Neutrophil (primary cell): ENCODE data around the gene AFTPH.

Source experiments
- H3K27ac ChIP-seq: fragments of 200-600 bp; sonication (generic); 2 replicates; pipeline ENCODE4 v1.5.1; 2016; ENCODE audit warnings: mild to moderate bottlenecking, moderate library complexity
- H3K27me3 ChIP-seq: fragments of 200-600 bp; sonication (generic); 2 replicates; pipeline ENCODE4 v1.6.0; 2016; ENCODE audit warnings: mild to moderate bottlenecking
- H3K36me3 ChIP-seq: fragments of 200-600 bp; sonication (generic); 2 replicates; pipeline ENCODE4 v1.5.1; 2017
- H3K4me1 ChIP-seq, 2 experiments: fragments of 200-600 bp in 1 of 2; sonication (generic) in 1 of 2; 1 replicate in 1 of 2; 2 replicates in 1 of 2; pipeline versions ENCODE4 v1.5.1 to v1.6.1; 2013 to 2016; ENCODE audit warnings: low read depth in 1 of 2, low read length in 1 of 2, mild to moderate bottlenecking in 1 of 2, moderate library complexity in 1 of 2; ENCODE audit not compliant: control insufficient read depth in 1 of 2, insufficient read depth in 1 of 2
- H3K4me3 ChIP-seq, 2 experiments: fragments of 200-600 bp in 1 of 2; sonication (generic) in 1 of 2; 1 replicate in 1 of 2; 2 replicates in 1 of 2; pipeline ENCODE4 v1.5.1; 2013 to 2016; ENCODE audit warnings: low read depth in 1 of 2, low read length in 1 of 2, mild to moderate bottlenecking in 1 of 2, moderate library complexity in 1 of 2
- H3K9me3 ChIP-seq: fragments of 200-600 bp; sonication (generic); 2 replicates; pipeline ENCODE4 v1.5.1; 2016
- TF ChIP-seq, protein P1 (sequence below): fragments of 200-600 bp; sonication (generic); IDR thresholded peaks from 2 replicates; pipeline ENCODE4 v1.5.1; 2016; ENCODE audit warnings: antibody characterized with exemption

Gene AFTPH

DNA sequence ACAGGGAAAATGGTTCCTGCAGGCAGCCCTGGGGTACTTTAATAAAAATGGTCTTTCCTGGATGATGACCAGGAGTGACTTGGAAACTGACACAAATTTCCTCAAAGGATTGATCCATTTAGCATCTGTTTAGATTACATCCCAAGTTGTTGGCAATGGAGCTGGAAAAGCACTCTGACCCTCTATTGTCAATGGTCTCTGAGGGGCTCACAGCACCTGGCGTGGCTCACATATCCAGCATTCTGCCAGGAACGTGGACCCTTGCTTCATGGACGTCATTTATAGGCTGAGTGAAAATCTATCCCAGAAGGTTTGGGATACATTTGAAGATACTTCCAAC, 85.8 kb downstream of the AFTPH start:
- Histone ChIP-seq H3K27ac (peak overlapping the region; percentile 91), H3K9me3 (no peaks in the 10 kb centered on the region)

DNA sequence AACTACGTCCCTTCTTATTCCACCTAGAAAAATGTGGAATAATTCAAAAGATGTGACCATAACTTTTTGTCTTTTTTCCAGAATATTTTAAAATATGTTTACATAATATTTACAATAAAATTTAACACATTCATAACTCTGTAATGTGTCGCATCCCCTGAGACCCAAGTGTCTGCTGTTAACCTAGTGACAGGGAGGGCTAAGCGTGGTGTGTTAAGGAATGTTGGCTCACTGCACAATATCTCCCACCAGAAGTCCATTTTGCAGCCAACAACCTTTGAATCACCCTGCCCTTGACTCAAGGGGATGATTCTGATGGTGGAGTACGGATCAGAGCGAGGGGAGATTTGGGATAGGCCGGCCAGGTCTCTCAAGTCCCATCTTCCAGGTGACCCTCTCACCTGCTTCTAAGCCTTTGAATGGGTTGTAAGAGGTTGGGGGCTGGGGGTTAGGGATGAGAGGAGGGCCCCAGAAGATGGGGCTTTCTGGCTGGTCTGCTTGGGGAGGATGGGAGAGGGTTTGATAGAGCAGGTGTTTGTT, 86.3 kb downstream of the AFTPH start:
- TF ChIP-seq, protein P1, sequence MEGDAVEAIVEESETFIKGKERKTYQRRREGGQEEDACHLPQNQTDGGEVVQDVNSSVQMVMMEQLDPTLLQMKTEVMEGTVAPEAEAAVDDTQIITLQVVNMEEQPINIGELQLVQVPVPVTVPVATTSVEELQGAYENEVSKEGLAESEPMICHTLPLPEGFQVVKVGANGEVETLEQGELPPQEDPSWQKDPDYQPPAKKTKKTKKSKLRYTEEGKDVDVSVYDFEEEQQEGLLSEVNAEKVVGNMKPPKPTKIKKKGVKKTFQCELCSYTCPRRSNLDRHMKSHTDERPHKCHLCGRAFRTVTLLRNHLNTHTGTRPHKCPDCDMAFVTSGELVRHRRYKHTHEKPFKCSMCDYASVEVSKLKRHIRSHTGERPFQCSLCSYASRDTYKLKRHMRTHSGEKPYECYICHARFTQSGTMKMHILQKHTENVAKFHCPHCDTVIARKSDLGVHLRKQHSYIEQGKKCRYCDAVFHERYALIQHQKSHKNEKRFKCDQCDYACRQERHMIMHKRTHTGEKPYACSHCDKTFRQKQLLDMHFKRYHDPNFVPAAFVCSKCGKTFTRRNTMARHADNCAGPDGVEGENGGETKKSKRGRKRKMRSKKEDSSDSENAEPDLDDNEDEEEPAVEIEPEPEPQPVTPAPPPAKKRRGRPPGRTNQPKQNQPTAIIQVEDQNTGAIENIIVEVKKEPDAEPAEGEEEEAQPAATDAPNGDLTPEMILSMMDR, result no peak
- H3K27ac ChIP-seq, result no peak overlapping the region
- H3K4me1 ChIP-seq, result peaks cover 35% of the 10 kb centered on the region in 2 experiments
- no peaks in the 10 kb centered on the region for H3K27me3 ChIP-seq
- H3K9me3 ChIP-seq, result no peaks in the 10 kb centered on the region
- H3K4me3 ChIP-seq, result no peak overlapping the region
- H3K36me3 ChIP-seq, result no peaks in the 10 kb centered on the region

More for the DNA sequence above, 85.8 kb downstream of the AFTPH start:
- TF ChIP-seq, protein P1, result no peak
- Histone ChIP-seq H3K4me3 (peak overlapping the region; percentile 70 to 81), H3K36me3 (no peaks in the 10 kb centered on the region), H3K4me1 (peaks cover 35% of the 10 kb centered on the region in 2 experiments), H3K27me3 (no peaks in the 10 kb centered on the region)

DNA sequence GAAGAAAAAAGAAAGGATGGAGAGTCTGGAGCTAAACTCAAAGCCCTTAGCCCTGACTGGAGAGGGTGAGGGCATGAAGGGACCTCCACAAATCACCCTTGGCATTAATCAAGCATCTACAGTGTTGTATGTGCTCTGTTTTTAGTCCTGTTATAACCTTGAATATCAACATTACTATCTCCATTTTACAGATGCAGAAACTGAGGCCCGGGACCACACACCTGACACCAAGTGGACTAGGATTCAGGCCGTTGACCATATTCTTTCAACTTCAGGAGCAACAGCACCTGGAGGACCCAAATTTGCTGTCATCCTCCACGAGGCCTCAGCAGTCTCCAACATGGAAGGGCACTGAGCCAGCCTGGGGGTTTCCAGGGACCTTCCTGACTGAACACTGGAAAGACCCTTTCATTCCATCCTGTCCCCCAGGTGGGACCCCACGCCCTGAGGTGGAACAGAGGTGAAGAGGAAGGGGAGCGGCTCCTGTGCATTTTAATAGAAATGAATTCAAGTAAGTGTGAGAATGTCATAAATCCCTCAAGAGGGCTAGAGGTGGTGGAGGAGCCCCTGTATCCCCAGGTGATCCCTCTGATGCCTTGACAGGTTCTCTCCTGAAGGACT, 88.6 kb downstream of the AFTPH start:
- TF ChIP-seq, protein P1, result no peak
- H3K9me3 ChIP-seq, result no peaks in the 10 kb centered on the region
- H3K4me3 ChIP-seq, result no peak overlapping the region
- H3K4me1 ChIP-seq, result peaks cover 20 to 22% of the 10 kb centered on the region in 2 experiments
- H3K27me3 ChIP-seq, result no peaks in the 10 kb centered on the region
- H3K36me3 ChIP-seq, result no peaks in the 10 kb centered on the region
- no peak overlapping the region for H3K27ac ChIP-seq

DNA sequence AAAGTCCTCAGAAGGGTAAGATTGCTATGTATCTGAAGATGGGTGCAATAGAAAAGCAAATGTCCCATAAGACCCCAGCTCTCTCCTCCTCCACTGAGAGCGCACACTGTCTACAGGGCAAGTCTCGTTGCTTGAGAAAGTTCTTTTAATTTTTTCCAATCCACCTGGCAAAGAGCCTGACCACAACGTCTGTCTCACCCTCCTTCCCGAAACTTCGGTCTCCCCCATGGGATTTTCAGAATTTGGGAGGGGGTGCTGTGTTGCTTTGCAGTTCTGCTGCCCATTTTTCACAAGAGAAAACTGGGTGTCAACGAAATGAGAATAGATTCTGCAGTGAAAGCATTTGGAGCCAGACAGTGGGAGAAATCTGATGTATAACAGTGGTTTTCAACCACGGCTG, 89.1 kb downstream of the AFTPH start:
- TF ChIP-seq, protein P1, result no peak
- no peaks in the 10 kb centered on the region for H3K36me3 ChIP-seq
- H3K4me3 ChIP-seq, result no peak overlapping the region
- no peak overlapping the region for H3K27ac ChIP-seq
- H3K9me3 ChIP-seq, result no peaks in the 10 kb centered on the region
- H3K27me3 ChIP-seq, result no peaks in the 10 kb centered on the region
- H3K4me1 ChIP-seq, result peaks cover 15 to 16% of the 10 kb centered on the region in 2 experiments

DNA sequence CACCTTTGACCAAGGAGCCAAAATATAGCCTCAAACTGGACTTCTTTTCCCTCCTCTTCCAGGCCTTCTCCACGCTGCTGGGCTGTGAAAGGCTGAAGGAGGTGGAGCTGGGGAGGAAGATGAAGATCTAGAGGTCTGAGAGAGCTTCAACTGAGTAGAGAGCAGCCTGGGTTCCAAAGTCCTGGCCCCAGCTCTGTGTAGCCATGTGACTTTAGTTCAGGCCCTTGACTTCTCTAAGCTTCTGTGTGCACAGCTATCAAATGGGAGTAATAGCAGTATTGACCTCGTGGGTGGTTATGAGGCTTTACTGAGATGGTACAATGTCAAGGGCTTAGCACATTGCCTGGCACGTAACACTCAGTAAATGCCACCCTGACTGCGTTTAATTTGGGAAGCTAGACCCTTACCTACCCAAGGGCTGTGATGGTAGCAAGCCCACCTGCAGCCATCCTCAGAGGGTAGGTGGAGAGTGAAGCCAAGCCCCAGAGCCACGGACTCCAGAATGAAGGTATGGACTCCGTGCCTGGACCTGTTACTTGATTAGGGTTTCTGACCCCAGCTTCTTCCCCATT, 91.2 kb downstream of the AFTPH start:
- Histone ChIP-seq H3K27me3 (no peaks in the 10 kb centered on the region), H3K4me3 (no peak overlapping the region), H3K4me1 (no peaks in the 10 kb centered on the region), H3K36me3 (no peaks in the 10 kb centered on the region), H3K27ac (no peak overlapping the region), H3K9me3 (no peaks in the 10 kb centered on the region)
- TF ChIP-seq, protein P1, result no peak
